ENCODE results near the gene MAGI2.

MAGI2 gene

DNA sequence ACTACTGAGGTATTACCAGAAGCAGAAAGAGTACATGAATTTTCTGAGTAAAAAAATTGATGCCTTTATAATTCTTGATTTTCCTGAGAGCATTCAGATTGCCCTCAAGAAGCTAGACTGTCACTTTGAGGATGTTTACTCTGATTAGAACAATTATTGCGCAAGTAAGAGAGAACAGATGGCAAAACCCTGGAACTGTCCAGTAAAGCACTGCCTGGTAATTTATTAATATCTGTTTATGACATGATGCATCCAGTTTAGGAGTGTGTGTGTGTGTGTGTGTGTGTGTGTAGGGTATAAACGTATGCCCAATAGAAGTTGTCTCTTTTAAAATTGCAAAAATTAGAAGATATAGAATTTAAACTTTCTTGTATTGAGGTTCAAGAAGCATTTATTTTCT, 1275.1 kb downstream of the MAGI2 start:
- no peak overlapping the region for H3K4me3 ChIP-seq (ENCODE audit: low read depth, low read length)
- no peak for DNase-seq (ENCODE audit: low read depth)

DNA sequence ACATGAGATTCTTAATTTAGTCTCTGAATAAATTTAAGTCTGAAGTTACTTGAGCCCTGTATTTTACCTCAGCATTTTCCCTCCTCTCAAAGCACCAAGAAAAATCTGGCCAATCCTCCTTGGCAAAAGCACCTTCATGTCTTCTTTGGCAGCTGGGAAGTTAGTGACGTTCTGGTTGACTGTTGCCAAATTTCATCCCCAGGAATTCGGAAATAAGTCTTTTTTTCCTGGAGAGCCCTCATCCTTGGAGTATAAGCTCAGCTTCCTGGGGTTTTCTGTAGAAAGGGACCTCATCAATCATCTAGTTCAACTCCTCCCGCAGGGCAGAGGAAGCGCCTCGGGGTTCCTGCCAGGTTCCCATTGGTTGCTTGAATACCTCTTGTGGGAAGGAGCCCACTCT, 1277.3 kb downstream of the MAGI2 start:
- no peak overlapping the region for H3K4me3 ChIP-seq (ENCODE audit: low read depth, low read length)
- no peak for DNase-seq (ENCODE audit: low read depth)

DNA sequence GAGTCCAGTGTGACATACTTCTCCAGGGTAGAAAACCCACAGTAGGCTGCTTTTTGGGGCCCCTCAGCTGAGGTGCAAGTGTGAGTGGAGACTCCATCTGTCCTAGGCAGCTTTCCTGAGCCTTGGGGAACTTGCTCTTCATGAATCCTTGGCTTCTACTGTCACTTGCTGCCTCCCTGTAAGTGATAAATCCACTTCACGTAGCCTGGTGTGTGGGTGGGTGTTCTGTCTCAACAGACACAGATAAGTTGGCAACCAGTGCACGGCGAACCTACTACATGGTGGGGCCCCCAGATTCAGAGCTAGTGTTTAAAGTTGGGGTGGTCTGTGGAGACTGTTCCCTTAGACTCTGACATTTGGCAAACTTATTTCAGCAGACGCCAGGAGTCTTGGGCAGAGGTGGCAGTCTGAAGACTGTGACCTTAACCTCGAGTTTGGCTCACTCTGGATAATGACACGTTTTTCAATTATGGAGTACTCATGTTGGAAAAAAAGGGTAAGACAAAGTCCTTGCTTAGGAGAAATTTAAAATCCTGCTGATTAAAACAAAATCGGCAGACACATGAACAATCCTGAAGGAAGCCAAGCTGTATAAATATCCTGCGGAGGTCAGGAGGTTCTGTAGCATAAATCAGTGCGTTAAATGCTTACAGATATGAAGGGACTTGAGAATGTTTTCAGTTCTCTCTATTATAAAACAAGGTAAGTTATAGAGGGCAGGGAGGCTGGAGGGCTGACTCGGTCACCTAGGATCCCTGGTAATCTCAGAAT, 1278.0 kb downstream of the MAGI2 start:
- DNase-seq (ENCODE audit: low read depth), result no peak
- no peak overlapping the region for H3K4me3 ChIP-seq (ENCODE audit: low read depth, low read length)

DNA sequence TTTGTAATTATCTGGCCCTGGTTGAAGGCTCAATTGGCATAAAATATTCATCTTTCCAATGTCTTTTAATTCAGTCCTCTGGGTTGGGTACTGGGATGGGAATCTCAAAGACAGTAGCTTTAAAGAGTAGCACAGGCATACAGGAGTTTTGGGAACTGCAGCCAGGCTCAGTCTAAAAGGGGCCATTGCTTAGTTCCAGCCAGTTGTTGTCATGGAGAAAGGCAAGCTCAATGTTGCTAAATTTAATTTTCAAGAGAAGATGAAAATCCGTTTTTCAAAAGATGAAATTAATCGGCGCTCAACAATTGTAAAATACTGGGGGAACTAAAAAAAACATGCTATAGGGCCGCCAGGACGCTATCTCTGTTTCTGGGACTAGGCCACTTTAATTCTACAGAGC, 1279.8 kb downstream of the MAGI2 start:
- DNase-seq (ENCODE audit: low read depth), result no peak
- no peak overlapping the region for H3K4me3 ChIP-seq (ENCODE audit: low read depth, low read length)

DNA sequence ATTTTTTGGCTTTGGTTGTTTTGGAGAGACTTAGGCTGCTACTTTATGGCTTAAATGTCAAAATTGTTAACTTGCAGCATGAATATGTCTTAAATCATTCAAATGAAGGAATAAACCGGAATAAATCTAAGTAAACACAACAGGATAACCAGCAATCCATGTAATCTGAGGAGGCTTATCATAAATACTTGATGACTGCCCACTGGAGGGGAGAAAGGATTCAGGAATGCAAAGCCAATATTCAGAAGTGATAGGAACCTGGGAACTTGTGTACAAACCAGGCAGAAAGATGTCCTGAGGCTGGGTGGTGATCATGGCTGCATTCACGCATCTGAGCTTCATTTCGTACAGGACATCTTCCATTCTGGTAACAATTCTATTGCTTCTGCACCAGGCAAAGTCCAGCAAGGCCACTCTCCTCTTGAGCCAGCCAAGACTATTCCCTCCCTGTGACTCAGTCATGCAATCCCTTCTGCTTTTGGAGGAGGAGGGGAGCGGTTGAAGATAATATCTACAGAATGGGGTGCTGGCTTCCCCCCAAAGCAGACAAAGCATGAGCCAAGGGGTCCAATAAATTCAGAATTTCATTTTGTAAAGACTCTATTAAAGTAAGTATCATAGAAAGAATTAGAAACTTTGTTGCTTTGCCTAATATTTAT, 1280.4 kb downstream of the MAGI2 start:
- DNase-seq (ENCODE audit: low read depth), result no peak

DNA sequence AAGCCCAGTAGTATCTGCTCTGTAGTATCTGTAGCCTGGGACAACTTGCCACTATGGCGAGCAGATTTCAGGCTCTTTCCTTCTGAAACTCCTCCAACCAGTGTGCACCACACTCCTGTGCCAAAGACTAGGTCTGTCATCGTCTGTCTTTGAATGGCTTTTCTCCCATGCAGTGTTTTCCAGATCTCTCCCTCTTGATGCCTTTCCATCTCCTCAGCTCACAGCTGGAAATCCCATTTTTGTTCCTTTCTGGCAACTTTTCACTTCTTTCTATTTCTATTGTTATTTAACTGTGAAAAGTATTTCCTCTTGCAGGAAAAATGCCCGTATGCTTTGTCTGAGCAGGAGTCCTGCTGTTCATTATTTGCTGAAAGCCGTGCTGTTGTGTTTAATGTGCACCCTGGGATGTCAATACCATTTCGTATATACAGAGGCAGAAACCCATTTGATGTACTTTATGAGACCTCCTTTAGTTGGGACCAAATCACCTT, 1281.2 kb downstream of the MAGI2 start:
- no peak for DNase-seq (ENCODE audit: low read depth)
- no peak overlapping the region for H3K4me3 ChIP-seq (ENCODE audit: low read depth, low read length)

More for the DNA sequence above, 1280.4 kb downstream of the MAGI2 start:
- H3K4me3 ChIP-seq (ENCODE audit: low read depth, low read length), result no peak overlapping the region

DNA sequence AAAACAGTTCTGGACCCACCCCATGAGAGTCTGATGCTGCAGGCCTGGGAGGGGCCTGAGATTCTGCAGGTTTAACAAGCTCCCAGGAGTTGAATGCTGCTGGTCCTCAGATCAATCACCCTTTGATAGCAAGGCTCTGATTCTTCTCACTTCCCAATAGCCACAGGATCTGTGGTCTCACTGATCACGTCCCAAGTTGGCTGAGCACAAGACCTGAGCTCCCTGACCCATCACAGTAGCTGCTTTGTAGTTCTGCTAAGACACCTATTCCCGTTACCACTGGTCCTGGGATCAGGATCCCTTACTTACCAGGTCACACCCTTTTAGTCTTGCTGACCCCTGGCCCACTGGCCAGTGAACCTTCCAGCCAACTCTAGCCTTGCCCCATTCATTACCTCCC, 1282.1 kb downstream of the MAGI2 start:
- no peak for DNase-seq (ENCODE audit: low read depth)

DNA sequence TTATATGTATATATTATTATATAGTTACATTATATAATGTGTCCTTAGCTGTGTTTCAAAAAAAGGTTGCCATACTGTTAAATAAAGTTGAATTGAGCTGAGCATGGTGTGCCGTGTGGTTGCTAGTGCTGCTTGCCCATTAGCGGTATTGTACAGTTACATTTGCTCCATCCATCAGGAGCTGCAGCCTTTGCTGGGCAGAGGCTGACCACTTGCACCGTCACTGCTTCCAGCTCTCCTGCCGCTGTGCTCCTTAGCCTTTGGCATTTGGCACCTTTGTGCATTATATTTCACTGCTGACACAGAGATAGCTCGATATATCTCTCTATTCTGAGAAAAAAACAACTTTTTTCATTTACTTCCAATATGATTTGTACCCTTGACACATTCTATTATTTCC, 1282.7 kb downstream of the MAGI2 start:
- no peak overlapping the region for H3K4me3 ChIP-seq (ENCODE audit: low read depth, low read length)
- no peak for DNase-seq (ENCODE audit: low read depth)

More for the DNA sequence above, 1282.1 kb downstream of the MAGI2 start:
- no peak overlapping the region for H3K4me3 ChIP-seq (ENCODE audit: low read depth, low read length)

DNA sequence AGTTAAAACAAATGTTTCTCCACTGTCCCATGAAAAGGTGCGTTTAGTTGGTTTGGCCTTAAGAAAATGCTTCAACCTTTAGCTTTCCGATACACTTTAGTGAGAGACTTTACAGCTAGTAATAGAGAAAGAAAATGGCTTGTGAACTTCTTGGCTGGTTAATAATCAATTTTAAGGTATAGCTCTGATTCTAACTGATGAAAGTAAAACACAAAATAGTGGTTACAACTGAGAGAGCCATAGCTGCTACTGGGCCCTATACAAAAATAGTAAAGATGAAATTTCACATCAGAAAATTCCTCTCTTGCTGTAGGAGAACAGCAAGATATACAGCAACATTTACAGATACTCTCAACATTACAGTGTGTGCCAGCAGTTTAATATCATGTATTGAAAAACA, 1283.5 kb downstream of the MAGI2 start:
- no peak overlapping the region for H3K4me3 ChIP-seq (ENCODE audit: low read depth, low read length)
- DNase-seq (ENCODE audit: low read depth), result no peak

DNA sequence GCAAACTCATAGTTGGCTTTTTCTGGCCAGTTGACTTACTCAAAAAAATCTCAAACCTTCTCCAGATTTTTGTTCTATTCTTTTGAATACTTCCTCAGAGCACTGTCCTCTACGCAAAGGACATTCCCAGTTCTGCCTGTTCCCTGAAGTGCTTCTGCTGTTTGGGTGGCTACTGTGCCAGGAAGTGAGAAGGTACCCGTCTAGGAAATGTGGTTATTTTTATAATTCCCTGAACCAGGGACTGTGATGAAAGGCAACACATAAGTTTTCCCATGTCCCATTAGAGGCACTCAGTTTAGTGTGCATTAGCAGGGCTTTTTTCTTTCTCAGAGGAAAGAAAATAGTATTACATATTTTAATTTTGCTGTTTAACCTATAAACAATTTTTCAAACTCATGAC, 1284.6 kb downstream of the MAGI2 start:
- no peak overlapping the region for H3K4me3 ChIP-seq (ENCODE audit: low read depth, low read length)
- no peak for DNase-seq (ENCODE audit: low read depth)

DNA sequence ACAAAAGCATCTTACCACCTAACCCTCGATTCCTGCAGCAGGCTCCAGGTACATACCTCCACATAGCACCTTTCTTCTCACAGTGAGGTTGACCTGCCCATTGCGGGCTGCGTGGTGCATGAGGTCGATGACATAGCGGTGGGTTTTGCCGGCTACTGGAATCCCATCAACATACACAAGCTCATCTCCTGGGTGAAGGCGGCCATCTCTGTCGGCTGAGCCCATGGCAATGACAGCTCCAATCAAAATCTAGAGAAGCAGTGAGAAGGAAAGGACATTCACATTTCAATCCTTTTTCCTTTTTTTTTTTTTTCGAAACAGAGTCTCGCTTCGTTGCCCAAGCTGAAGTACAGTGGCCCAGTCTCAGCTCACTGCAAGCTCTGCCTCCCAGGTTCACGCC, 1285.6 kb downstream of the MAGI2 start:
- no peak overlapping the region for H3K4me3 ChIP-seq (ENCODE audit: low read depth, low read length)
- DNase-seq (ENCODE audit: low read depth), result no peak

DNA sequence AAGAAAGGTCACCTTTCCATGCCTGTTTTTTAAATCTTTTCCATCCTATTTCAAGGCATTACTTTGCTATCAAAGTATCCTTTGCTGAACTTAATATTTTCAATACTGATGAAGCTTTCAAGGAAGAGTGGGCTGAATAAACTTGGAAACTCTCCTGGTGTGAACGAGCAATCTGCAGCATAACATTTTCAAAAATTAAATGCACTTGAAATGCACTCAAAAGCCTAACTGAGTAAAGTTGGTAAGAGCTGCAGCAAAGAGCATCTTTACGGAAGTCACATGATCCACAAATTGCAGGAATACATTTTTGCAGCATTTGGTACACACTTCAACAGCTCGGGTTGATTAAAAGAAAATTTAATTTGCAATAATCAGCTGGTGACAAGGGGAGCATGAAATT, 1287.6 kb downstream of the MAGI2 start:
- no peak overlapping the region for H3K4me3 ChIP-seq (ENCODE audit: low read depth, low read length)
- DNase-seq (ENCODE audit: low read depth), result no peak

DNA sequence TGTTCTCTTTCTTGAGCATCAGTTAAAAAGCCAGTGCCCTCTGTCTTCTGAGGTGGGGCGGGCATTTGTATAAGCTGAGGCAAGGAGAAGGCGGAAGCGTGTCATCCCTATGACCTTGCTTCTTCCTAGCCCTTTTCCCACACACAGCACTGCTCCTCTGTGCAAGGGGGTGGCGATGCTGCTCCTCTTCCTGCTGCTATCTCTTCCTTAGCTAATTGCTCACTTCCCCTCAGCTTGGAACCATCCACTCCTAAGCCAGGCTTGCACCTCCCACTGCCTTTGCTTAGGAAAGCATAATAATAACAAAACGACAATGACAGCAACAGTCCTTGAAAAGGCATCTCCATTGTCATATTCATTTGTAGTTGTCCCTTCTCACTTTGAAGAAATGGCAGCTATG, 1288.0 kb downstream of the MAGI2 start:
- no peak for DNase-seq (ENCODE audit: low read depth)
- H3K4me3 ChIP-seq (ENCODE audit: low read depth, low read length), result no peak overlapping the region

DNA sequence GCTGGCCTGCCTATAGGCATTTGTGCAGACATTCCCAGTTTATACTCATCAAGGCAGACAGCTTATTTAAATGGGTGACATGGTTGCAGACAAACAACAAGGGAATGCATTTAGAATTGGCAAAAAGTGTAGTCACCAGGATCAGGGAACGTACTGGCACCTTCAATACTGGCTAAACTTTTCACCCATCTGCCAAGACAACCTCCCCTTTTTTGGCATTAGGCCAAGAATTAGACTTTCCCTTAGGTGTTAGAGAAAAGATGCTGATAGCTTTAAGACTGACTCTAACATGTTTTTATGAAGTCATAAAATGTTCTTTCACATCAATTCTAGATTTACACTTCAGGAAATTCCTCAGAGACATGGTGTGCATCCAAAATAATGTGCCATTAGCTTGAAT, 1289.0 kb downstream of the MAGI2 start:
- no peak overlapping the region for H3K4me3 ChIP-seq (ENCODE audit: low read depth, low read length)
- DNase-seq (ENCODE audit: low read depth), result no peak

DNA sequence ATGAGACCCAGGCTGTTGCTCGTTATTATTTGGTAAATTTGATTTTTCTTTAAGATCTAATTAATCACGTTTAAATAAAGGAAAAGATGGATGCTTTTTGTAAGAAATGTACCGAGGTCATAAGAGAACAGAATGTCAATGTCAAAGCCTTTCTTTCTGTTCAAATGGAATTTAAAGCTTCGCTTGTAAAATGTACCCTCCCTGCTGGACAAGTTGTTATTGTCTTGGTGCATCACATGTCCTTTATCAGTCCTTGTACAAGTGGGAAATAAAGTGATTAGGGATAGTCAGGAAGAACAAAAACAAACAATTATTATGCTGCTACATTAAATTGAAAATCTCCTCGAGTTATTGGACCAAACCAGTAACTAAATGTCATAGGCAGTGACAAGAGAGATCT, 1291.7 kb downstream of the MAGI2 start:
- DNase-seq (ENCODE audit: low read depth), result no peak
- no peak overlapping the region for H3K4me3 ChIP-seq (ENCODE audit: low read depth, low read length)

DNA sequence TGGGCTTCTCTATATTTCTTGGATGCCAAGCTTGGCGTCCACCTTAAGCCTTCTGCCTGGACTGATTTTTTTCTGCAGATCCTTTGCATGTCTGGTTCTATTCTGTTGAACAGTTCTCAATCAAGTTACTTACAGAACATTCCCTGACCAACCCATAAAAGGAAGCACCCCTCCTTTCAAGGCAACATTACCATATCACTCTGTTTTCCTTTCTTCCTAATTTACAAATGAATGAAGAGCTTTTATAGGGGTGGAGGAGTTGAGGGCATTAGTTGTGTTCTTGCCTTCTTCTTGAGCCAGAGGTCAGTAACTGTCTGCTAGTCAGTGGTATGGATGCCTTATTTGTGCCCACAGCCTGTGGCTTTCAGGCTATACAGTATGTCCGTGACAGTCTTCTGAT, 1293.9 kb downstream of the MAGI2 start:
- H3K4me3 ChIP-seq (ENCODE audit: low read depth, low read length), result no peak overlapping the region
- DNase-seq (ENCODE audit: low read depth), result no peak

DNA sequence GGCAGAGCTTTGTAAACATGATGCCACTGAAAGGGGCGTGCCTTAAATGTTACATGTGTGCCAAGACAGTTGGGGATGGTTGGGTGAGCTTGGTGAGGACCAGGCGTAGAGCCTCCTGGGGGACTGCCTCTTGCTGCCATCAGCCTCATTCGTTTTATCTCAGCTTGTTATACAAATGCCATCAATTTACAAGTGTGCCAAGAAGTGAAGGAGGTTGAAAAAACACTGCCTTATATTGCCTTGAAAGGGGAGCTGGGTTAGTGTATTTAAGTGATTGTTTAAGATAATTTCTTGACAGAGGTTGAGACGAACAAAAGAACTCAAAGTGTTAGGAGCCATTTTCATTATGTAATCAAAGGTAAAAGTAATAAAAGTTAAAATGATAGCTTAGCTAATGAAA, 1300.2 kb downstream of the MAGI2 start:
- no peak overlapping the region for H3K4me3 ChIP-seq (ENCODE audit: low read depth, low read length)
- DNase-seq (ENCODE audit: low read depth), result no peak

DNA sequence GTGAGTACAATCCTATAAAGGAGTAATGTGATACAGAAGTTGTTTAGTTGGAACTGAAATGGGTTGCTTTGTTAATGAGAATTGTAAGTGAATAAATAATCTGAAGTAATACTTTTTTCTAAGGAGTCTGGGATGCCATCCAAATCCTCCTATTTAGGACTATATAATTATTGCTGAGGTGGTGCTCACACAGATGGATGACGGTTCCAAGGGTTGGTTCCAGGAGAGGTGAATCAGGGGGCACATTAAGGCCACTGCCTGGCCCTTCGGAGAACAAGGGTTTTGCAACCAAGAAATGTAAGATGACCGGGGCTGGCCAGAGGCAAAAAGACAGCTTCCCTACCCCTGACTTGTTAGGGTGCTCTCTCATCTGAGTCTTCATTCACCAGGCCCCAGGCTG, 1302.2 kb downstream of the MAGI2 start:
- peak; percentile 85 for DNase-seq (ENCODE audit: low read depth)
- H3K4me3 ChIP-seq (ENCODE audit: low read depth, low read length), result no peak overlapping the region

DNA sequence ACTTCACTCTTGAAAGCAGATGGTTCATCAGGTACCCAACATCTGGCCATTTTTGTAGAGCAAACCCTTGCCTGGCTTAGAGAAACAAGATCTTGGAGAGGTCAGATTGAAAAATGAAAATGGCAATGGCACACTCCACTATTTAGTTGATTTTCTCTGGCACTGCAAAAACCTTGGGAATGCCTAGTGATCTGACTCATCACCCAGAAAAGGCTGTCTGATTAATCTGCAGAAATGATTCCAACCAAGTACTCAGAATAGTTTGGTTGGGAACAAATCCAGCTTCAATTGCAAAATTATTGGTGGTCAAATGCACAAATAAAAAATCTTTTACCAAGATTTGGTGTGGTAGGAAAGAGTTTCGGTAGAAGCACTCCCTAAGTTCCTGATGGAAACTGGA, 1303.7 kb downstream of the MAGI2 start:
- DNase-seq (ENCODE audit: low read depth), result peak; percentile 66
- no peak overlapping the region for H3K4me3 ChIP-seq (ENCODE audit: low read depth, low read length)

DNA sequence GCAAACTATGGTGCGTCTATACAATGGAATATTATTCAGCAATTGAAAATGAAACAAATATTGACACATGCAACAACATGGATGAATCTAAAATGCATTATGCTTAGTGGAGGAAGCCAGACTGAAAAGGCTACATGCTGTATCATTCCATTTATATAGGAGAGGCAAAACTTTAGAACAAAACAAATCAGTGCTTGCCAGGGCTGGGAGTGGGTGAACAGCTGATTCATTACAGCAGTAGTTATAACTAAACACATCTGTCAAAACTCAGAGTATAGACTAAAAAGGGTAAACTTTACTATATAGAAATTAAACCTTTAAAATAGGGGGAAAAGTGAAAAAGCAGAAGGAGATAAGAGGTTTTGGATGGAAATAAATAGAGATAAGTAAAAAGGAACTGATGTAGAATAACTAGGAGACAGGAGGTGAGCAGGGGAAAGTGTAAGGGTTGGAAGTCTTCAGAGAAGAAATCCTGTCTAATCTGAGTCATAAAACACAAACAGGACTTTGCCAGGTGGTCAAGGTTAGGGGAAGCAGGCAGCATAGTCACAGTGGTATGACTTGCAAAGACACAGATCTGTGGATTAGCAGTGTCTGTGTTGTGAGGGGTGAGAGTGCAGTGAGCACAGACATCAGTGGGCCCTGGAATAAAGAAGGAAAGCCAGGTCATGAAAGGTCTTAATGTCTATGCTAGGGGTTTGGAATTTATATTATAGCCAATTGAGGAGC, 1305.1 kb downstream of the MAGI2 start:
- DNase-seq (ENCODE audit: low read depth), result no peak
- no peak overlapping the region for H3K4me3 ChIP-seq (ENCODE audit: low read depth, low read length)
